Smooth muscle cell (in vitro differentiated cells): ENCODE measurements around the gene SMC5. TPM values are rescaled to one million over a fixed set of nuclear protein-coding genes. Genes with fewer than 3 reads are reported as not detected.
A peak's percentile ranks its signal among the peaks of the same experiment; 100 is the strongest.

Source experiments
- DNase-seq: peaks from one replicate; lab custom pipeline; 2025; ENCODE audit not compliant: unreplicated experiment; lab: John Stamatoyannopoulos, UW
- H2AFZ ChIP-seq: fragments of 200-600 bp; sonication (generic); 2 replicates; pipeline ENCODE4 v1.6.0; 2016; ENCODE audit warnings: antibody characterized with exemption, low read depth, mild to moderate bottlenecking
- H3F3A ChIP-seq: fragments of 200-600 bp; sonication (generic); 2 replicates; pipeline ENCODE4 v1.6.0; 2017; ENCODE audit warnings: antibody characterized with exemption, low read depth
- H3K27ac ChIP-seq: fragments of 200-600 bp; sonication (generic); 2 replicates; pipeline ENCODE4 v1.5.1; 2016; ENCODE audit warnings: low read depth, mild to moderate bottlenecking
- H3K27me3 ChIP-seq: fragments of 200-600 bp; sonication (generic); 2 replicates; pipeline ENCODE4 v1.6.1; 2016; ENCODE audit warnings: low read depth, mild to moderate bottlenecking
- H3K36me3 ChIP-seq: fragments of 200-600 bp; sonication (generic); 2 replicates; pipeline ENCODE4 v1.5.1; 2016; ENCODE audit warnings: low read depth
- H3K4me1 ChIP-seq: fragments of 200-600 bp; sonication (generic); 2 replicates; pipeline ENCODE4 v1.5.1; 2016; ENCODE audit warnings: low read depth
- H3K4me2 ChIP-seq: fragments of 200-600 bp; sonication (generic); 2 replicates; pipeline ENCODE4 v1.6.0; 2016; ENCODE audit warnings: mild to moderate bottlenecking
- H3K4me3 ChIP-seq: fragments of 200-600 bp; sonication (generic); 2 replicates; pipeline ENCODE4 v1.5.1; 2016; ENCODE audit warnings: mild to moderate bottlenecking
- H3K79me2 ChIP-seq: fragments of 200-600 bp; sonication (generic); 2 replicates; pipeline ENCODE4 v1.6.0; 2016; ENCODE audit warnings: low read depth, mild to moderate bottlenecking
- H3K9ac ChIP-seq: fragments of 200-600 bp; sonication (generic); 2 replicates; pipeline ENCODE4 v1.6.0; 2016; ENCODE audit warnings: low read depth
- H3K9me3 ChIP-seq: fragments of 200-600 bp; sonication (generic); replicated peaks from 2 replicates; pipeline ENCODE4 v1.5.1; 2016; ENCODE audit warnings: low read depth
- H4K20me1 ChIP-seq: fragments of 200-600 bp; sonication (generic); 2 replicates; pipeline ENCODE4 v1.6.0; 2016; ENCODE audit warnings: low read depth
- WGBS: methylation state at CpG from one replicate; pipeline ENCODE4 v1.1.7; 2016; ENCODE audit warnings: low lambda C conversion rate; 5-methylcytosine and 5-hydroxymethylcytosine counted together
- polyA plus RNA-seq: library from polyadenylated mRNA; unstranded; fragments of >200 nt; fragmentation: Nextera tagmentation; extraction: Ambion mirVana; gene quantifications from 2 replicates; pipeline ENCODE4 v1.2.1, GENCODE V29; 2016
- total RNA-seq: library from RNA; depleted of rRNA; stranded (reverse); fragments of >200 nt; gene quantifications from 2 replicates; pipeline ENCODE4 v1.2.3, GENCODE V29; 2014
- TF ChIP-seq, protein P1 (sequence below): fragments of 200-600 bp; sonication (generic); IDR thresholded peaks from 2 replicates; pipeline ENCODE4 v1.5.1; 2017; ENCODE audit warnings: borderline replicate concordance, mild to moderate bottlenecking, antibody characterized with exemption; ENCODE audit not compliant: insufficient read depth, poor library complexity, severe bottlenecking

Gene SMC5
- total and polyA plus RNA-seq, 2 experiments from 2014 or later = 31.2 to 81.4 TPM

DNA sequence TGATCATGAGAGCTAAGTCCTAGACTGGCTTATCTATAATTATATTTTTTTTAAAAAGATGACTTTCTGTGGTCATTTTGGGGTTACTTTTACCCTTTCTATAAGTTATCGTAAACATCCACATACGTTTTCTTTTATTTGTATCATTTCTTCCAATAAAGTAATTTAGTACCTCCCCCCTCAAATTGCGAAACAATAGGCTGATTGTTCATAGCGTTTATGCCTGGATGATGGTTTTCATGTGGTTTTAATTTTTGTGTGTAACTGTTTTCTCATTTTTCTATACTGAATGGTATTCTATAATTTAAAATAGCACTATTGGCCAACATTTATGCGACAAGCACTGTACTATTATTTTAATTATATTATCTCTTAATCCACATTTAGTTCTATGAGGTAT, 44.5 kb downstream of the SMC5 start:
- DNase-seq = no peak
- Histone ChIP-seq H3K4me2 (no peak overlapping the region), H4K20me1 (peaks cover 17% of the 10 kb centered on the region), H3K36me3 (peaks cover 62% of the 10 kb centered on the region), H3K4me1 (no peaks in the 10 kb centered on the region), H3K4me3 (no peak overlapping the region), H3K79me2 (peaks cover 61% of the 10 kb centered on the region), H3F3A (no peaks in the 10 kb centered on the region), H3K27me3 (no peaks in the 10 kb centered on the region), H3K9me3 (no peaks in the 10 kb centered on the region), H3K27ac (no peak overlapping the region), H2AFZ (no peak overlapping the region), H3K9ac (no peak overlapping the region)
- 88% methylated on average over 5 of the region's 5 CpGs for WGBS
- TF ChIP-seq, protein P1, sequence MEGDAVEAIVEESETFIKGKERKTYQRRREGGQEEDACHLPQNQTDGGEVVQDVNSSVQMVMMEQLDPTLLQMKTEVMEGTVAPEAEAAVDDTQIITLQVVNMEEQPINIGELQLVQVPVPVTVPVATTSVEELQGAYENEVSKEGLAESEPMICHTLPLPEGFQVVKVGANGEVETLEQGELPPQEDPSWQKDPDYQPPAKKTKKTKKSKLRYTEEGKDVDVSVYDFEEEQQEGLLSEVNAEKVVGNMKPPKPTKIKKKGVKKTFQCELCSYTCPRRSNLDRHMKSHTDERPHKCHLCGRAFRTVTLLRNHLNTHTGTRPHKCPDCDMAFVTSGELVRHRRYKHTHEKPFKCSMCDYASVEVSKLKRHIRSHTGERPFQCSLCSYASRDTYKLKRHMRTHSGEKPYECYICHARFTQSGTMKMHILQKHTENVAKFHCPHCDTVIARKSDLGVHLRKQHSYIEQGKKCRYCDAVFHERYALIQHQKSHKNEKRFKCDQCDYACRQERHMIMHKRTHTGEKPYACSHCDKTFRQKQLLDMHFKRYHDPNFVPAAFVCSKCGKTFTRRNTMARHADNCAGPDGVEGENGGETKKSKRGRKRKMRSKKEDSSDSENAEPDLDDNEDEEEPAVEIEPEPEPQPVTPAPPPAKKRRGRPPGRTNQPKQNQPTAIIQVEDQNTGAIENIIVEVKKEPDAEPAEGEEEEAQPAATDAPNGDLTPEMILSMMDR = no peak

DNA sequence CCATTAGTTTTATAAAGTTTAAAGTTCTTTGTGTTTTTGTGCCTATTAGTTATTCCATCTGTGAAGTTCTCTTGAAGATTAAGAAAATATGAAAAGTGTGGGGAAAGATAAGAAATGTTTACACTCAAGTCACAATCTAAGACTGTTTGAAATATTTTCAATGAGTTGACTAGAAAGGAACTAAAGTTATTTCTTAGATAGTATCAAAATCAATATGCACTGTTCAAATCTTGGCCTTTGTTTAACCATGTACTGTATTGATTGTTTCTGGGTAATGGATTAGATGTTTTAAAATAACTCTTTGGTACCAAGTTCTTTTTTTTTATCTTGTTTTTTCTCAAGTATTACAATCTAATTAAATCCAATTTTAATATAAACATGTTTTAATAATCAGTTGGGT, 46.0 kb downstream of the SMC5 start:
- Histone ChIP-seq H3K4me3 (no peak overlapping the region), H2AFZ (no peak overlapping the region), H4K20me1 (peaks cover 12% of the 10 kb centered on the region), H3F3A (no peaks in the 10 kb centered on the region), H3K79me2 (peaks cover 52% of the 10 kb centered on the region), H3K27me3 (no peaks in the 10 kb centered on the region), H3K4me1 (no peaks in the 10 kb centered on the region), H3K9ac (no peak overlapping the region), H3K9me3 (no peaks in the 10 kb centered on the region), H3K27ac (no peak overlapping the region), H3K4me2 (no peak overlapping the region), H3K36me3 (peaks cover 54% of the 10 kb centered on the region)
- TF ChIP-seq, protein P1 = no peak
- DNase-seq = no peak

- Histone ChIP-seq H3K27me3 (no peaks in the 10 kb centered on the region), H2AFZ (no peak overlapping the region), H3K36me3 (peaks cover 48% of the 10 kb centered on the region), H3K4me3 (no peak overlapping the region), H3K9me3 (no peaks in the 10 kb centered on the region), H3K4me1 (no peaks in the 10 kb centered on the region), H3F3A (peaks cover 3% of the 10 kb centered on the region), H3K79me2 (peaks cover 50% of the 10 kb centered on the region), H3K9ac (no peak overlapping the region), H3K27ac (peak overlapping the region; percentile 47), H4K20me1 (peaks cover 29% of the 10 kb centered on the region), H3K4me2 (no peak overlapping the region)
- TF ChIP-seq, protein P1 = no peak
- no peak for DNase-seq
- WGBS = 61% methylated on average over 3 of the region's 3 CpGs
Observed at GRCh38 chr9:70315389-70315788, 56.6 kb downstream of the SMC5 start.

DNA sequence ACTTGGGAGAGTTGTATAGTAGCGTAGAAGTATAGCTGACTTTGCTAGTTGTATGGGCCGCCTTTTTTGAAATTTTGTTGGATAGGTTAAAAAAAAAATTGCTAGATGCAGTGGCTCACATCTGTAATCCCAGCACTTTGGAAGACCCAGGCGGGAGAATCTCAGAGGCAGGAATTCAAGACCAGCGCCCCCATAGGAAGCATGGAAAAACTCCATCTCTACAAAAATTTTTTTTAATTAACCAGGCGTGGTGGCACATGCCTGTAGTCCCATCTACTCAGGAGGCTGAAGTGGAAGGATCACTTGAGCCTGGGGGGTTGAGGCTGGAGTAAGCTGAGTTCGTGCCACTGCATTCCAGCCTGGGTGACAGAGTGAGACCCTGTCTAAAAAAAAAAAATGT, 59.2 kb downstream of the SMC5 start:
- Histone ChIP-seq H4K20me1 (peaks cover 26% of the 10 kb centered on the region), H3K79me2 (peaks cover 42% of the 10 kb centered on the region), H3K27me3 (no peaks in the 10 kb centered on the region), H2AFZ (no peak overlapping the region), H3K9ac (no peak overlapping the region), H3K9me3 (no peaks in the 10 kb centered on the region), H3F3A (peaks cover 3% of the 10 kb centered on the region), H3K36me3 (peaks cover 59% of the 10 kb centered on the region), H3K4me1 (no peaks in the 10 kb centered on the region), H3K27ac (no peak overlapping the region), H3K4me2 (no peak overlapping the region), H3K4me3 (no peak overlapping the region)
- TF ChIP-seq, protein P1 = peak; percentile 15
- WGBS = 86% methylated on average over 6 of the region's 6 CpGs
- DNase-seq = no peak
